HG03432 (cell line): ENCODE results near the gene RASD1.
"Not testable (repeated sequence)": the region's sequence is repeated elsewhere in the genome, so short reads cannot be mapped to it uniquely, and the experiment has no call there.

ENCODE experiments used
- ATAC-seq: cut with Tn5 transposase; IDR thresholded peaks from one replicate; pipeline ENCODE4 v1.9.1; 2021; ENCODE audit warnings: mild to moderate bottlenecking, moderate library complexity; ENCODE audit not compliant: unreplicated experiment

Gene RASD1

GRCh38 chr17:17479209-17479608 is 17.0 kb downstream of the RASD1 start:
- no peak for ATAC-seq

GRCh38 chr17:17476865-17477467 is 19.2 kb downstream of the RASD1 start, which contains the start of gene MED9:
Gene MED9, plus strand, starts transcription at chr17:17477000. Its CDS starts 42 bp downstream, at chr17:17477042.
- peak; percentile 88 for ATAC-seq

GRCh38 chr17:17474341-17474740 is 21.9 kb downstream of the RASD1 start:
- no peak for ATAC-seq

GRCh38 chr17:17472333-17472920 is 23.8 kb downstream of the RASD1 start:
- ATAC-seq = no peak

GRCh38 chr17:17469996-17470395 is 26.2 kb downstream of the RASD1 start:
- ATAC-seq = no peak

GRCh38 chr17:17469358-17469757 is 26.8 kb downstream of the RASD1 start:
- no peak for ATAC-seq

- ATAC-seq = no peak
Observed at GRCh38 chr17:17468217-17469010, 27.8 kb downstream of the RASD1 start.

GRCh38 chr17:17467720-17468119 is 28.5 kb downstream of the RASD1 start:
- ATAC-seq = no peak

GRCh38 chr17:17467016-17467415 is 29.2 kb downstream of the RASD1 start:
- ATAC-seq = no peak

- ATAC-seq = no peak
Observed at GRCh38 chr17:17466511-17466910, 29.7 kb downstream of the RASD1 start.

- not testable (repeated sequence) for ATAC-seq
Observed at GRCh38 chr17:17465878-17466277, 30.3 kb downstream of the RASD1 start.

- ATAC-seq = no peak
Observed at GRCh38 chr17:17463821-17464220, 32.4 kb downstream of the RASD1 start.

- ATAC-seq = no peak
Observed at GRCh38 chr17:17462048-17462824, 34.0 kb downstream of the RASD1 start.

- no peak for ATAC-seq
Observed at GRCh38 chr17:17460038-17460437, 36.2 kb downstream of the RASD1 start.

GRCh38 chr17:17457680-17458079 is 38.5 kb downstream of the RASD1 start:
- ATAC-seq = no peak

- ATAC-seq = no peak
Observed at GRCh38 chr17:17456251-17456650, 39.9 kb downstream of the RASD1 start.

GRCh38 chr17:17455173-17455572 is 41.0 kb downstream of the RASD1 start:
- no peak for ATAC-seq

GRCh38 chr17:17454700-17455099 is 41.5 kb downstream of the RASD1 start:
- not testable (repeated sequence) for ATAC-seq

GRCh38 chr17:17454276-17454675 is 41.9 kb downstream of the RASD1 start:
- no peak for ATAC-seq

GRCh38 chr17:17453088-17453487 is 43.1 kb downstream of the RASD1 start:
- no peak for ATAC-seq

GRCh38 chr17:17448723-17449122 is 47.5 kb downstream of the RASD1 start:
- no peak for ATAC-seq
